Activated B cell treated with CpG ODN at 0.5 μM for 24 hours (primary cell): Measurements from ENCODE around the gene WSB2. TPM values are rescaled to one million over a fixed set of nuclear protein-coding genes. Genes with fewer than 3 reads are reported as not detected.

Experiments
- ATAC-seq: fragments of 200-7000 bp; cut with Tn5 transposase; one replicate; pipeline ENCODE4 v1.10.0; 2021; ENCODE audit warnings: low read depth, mild to moderate bottlenecking, moderate library complexity
- CTCF ChIA-PET: fragments of 350-600 bp; sonication (Branson Sonifier 250); formaldehyde crosslinking; loops from one replicate; lab custom pipeline; 2021; ENCODE audit warnings: antibody characterized with exemption; lab: Charles Lee
- POLR2A ChIA-PET: fragments of 350-600 bp; sonication (Branson Sonifier 250); formaldehyde crosslinking; loops from one replicate; lab custom pipeline; 2021; ENCODE audit warnings: antibody characterized with exemption; lab: Charles Lee
- DNase-seq: peaks from one replicate; pipeline ENCODE4 v3.0.0; 2022
- H3K27ac Mint-ChIP-seq: one replicate; pipeline ENCODE4 v1.8.0; 2020; ENCODE audit warnings: mixed read lengths
- H3K27me3 Mint-ChIP-seq: one replicate; pipeline ENCODE4 v1.8.0; 2021; ENCODE audit warnings: mixed read lengths
- H3K36me3 Mint-ChIP-seq: one replicate; pipeline ENCODE4 v1.8.0; 2021; ENCODE audit warnings: low read depth, mixed read lengths
- H3K4me1 Mint-ChIP-seq: one replicate; pipeline ENCODE4 v1.8.0; 2021; ENCODE audit warnings: mixed read lengths
- H3K4me3 Mint-ChIP-seq: one replicate; pipeline ENCODE4 v1.8.0; 2020; ENCODE audit warnings: mild to moderate bottlenecking, mixed read lengths
- H3K9me3 Mint-ChIP-seq: one replicate; pipeline ENCODE4 v1.8.0; 2020; ENCODE audit warnings: mixed read lengths
- intact Hi-C: fragments of 100-400 bp; cut with micrococcal nuclease; formaldehyde crosslinking; loops from one replicate; pipeline ENCODE4 v1.15.1; 2024
- total RNA-seq: library from RNA; stranded (reverse); gene quantifications from 2 replicates; pipeline ENCODE4 v1.2.3, GENCODE V29; 2022
- TF ChIP-seq, protein P1 (sequence below): fragments of 200-600 bp; IDR thresholded peaks from one replicate; pipeline ENCODE4 v1.8.0; 2022; ENCODE audit warnings: antibody characterized with exemption, mild to moderate bottlenecking

WSB2 gene
- total RNA-seq, 1 donor from 2014 or later: 28.4 TPM

DNA sequence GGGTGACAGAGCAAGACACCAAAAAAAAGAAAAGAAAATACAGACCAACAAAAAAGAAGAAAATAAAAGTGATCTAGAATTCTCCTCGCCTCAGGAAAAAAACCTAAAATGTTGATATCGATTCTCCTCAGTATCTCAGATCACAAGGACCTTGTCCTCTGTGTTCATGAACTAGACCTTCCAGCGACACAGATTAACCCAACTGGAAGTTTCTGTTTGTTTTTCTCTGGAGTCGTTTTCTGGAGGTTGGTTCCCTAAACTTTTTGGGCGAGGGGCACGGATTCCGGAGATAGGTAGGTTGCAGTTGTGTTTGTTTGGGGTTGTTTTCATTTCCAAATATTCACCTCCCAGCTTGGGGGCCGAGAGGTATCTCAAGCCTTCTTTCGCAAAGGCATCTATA is 45.0 kb downstream of the WSB2 start:
- intact Hi-C loops: loop anchor here (1.0 to 10.0 kb wide), 8 partner anchors 45 to 1859 kb away; partner anchors contain the start of genes CIT, HRK, PEBP1 and SUDS3
- Mint-ChIP-seq H3K36me3 (peaks cover 28% of the 10 kb centered on the region), H3K27me3 (no peaks in the 10 kb centered on the region), H3K4me3 (peak overlapping the region; percentile 89), H3K4me1 (peaks cover 20% of the 10 kb centered on the region), H3K27ac (no peak overlapping the region), H3K9me3 (peaks cover 2% of the 10 kb centered on the region)
- TF ChIP-seq, protein P1, sequence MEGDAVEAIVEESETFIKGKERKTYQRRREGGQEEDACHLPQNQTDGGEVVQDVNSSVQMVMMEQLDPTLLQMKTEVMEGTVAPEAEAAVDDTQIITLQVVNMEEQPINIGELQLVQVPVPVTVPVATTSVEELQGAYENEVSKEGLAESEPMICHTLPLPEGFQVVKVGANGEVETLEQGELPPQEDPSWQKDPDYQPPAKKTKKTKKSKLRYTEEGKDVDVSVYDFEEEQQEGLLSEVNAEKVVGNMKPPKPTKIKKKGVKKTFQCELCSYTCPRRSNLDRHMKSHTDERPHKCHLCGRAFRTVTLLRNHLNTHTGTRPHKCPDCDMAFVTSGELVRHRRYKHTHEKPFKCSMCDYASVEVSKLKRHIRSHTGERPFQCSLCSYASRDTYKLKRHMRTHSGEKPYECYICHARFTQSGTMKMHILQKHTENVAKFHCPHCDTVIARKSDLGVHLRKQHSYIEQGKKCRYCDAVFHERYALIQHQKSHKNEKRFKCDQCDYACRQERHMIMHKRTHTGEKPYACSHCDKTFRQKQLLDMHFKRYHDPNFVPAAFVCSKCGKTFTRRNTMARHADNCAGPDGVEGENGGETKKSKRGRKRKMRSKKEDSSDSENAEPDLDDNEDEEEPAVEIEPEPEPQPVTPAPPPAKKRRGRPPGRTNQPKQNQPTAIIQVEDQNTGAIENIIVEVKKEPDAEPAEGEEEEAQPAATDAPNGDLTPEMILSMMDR: no peak
- ChIA-PET POLR2A (interaction anchor here (0.8 to 1.2 kb wide), 4 partner anchors 44 to 358 kb away, joined by 3 to 6 read pairs (median 5); partner anchors contain the start of genes PEBP1 and WSB2), CTCF (interaction anchor here (0.6 kb wide), 1 partner anchor 123 kb away, joined by 5 read pairs; no protein-coding TSS in a partner anchor)
- DNase-seq (no peak), ATAC-seq (no peak)

DNA sequence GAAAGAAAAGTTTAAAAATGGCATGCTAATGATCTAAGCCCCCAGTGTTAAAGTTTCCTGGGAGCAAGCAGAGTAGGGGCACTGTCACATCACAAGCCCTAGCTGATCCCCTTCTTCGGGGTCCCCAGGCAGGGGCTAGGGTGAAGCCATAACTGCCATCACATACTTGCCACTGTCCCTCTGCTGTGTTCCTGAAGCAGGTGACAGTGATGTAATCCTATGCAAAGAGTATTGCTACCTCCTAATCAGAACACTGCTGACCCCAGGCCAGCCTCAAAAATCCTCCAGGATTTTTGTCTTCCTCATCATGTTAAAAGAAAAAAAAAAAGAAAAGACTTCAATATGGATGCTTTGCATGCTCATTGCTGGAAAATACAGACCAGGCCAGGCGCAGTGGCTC is 45.7 kb downstream of the WSB2 start:
- ChIA-PET CTCF (no interaction called here), POLR2A (no interaction called here)
- peak overlapping the region; percentile 44 for H3K4me3 Mint-ChIP-seq
- H3K27me3 Mint-ChIP-seq: no peaks in the 10 kb centered on the region
- TF ChIP-seq, protein P1: no peak
- peaks cover 20% of the 10 kb centered on the region for H3K4me1 Mint-ChIP-seq
- no peak overlapping the region for H3K27ac Mint-ChIP-seq
- ATAC-seq (no peak), DNase-seq (no peak)
- H3K9me3 Mint-ChIP-seq: peaks cover 2% of the 10 kb centered on the region
- intact Hi-C loops: loop anchor here (5.0 to 10.0 kb wide), 3 partner anchors 138 to 1859 kb away; partner anchors contain the start of genes CIT and HRK
- peaks cover 22% of the 10 kb centered on the region for H3K36me3 Mint-ChIP-seq

DNA sequence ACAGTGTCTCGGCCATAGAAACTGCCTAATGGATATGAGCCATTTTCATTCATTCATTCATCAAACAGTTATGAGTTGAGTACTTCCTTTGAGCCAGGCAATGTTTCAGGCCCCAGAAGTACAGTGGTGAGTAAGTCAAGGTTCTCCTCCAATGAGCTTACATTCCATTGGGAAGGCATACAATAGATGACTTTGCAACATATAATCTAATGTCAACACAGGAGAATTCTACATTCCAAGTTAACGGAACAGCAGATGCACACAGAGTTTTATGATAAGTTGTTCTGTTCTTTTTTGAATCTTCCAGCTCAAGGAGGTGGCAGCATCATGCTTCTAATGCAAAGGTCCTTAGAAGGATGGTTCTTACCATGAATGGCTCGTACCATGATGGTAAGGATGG is 47.7 kb downstream of the WSB2 start:
- TF ChIP-seq, protein P1: no peak
- Mint-ChIP-seq H3K4me3 (no peak overlapping the region), H3K27me3 (no peaks in the 10 kb centered on the region), H3K9me3 (peaks cover 2% of the 10 kb centered on the region), H3K27ac (no peak overlapping the region), H3K4me1 (peaks cover 19% of the 10 kb centered on the region), H3K36me3 (peaks cover 8% of the 10 kb centered on the region)
- POLR2A ChIA-PET: no interaction called here
- no peak for ATAC-seq
- intact Hi-C loops: loop anchor here (10.0 kb wide), 1 partner anchor 1862 kb away; the partner anchor contains the start of gene CIT
- CTCF ChIA-PET: no interaction called here
- no peak for DNase-seq

DNA sequence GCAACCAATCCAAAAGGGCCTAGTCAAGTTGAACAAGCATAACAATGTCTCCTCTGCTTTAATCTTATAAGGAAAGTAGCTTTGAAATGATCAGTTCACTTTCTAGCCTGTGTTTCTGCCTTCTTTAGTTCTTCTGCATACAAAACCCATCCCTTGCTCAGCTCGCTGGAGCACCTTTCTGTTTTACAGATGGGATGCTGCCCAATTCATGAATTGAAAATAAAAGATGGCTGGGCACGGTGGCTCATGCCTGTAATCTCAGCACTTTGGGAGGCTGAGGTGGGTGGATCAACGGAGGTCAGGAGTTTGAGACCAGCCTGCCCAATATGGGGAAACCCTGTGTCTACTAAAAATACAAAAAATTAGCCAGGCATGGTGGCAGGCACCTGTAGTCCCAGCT is 49.0 kb downstream of the WSB2 start:
- H3K27me3 Mint-ChIP-seq: no peaks in the 10 kb centered on the region
- ATAC-seq: no peak
- no peak overlapping the region for H3K27ac Mint-ChIP-seq
- H3K36me3 Mint-ChIP-seq: peaks cover 4% of the 10 kb centered on the region
- ChIA-PET POLR2A (no interaction called here), CTCF (no interaction called here)
- intact Hi-C loops: loop anchor here (10.0 kb wide), 1 partner anchor 1863 kb away; the partner anchor contains the start of gene CIT
- DNase-seq: no peak
- TF ChIP-seq, protein P1: no peak
- peaks cover 2% of the 10 kb centered on the region for H3K9me3 Mint-ChIP-seq
- H3K4me1 Mint-ChIP-seq: peaks cover 8% of the 10 kb centered on the region
- H3K4me3 Mint-ChIP-seq: no peak overlapping the region

DNA sequence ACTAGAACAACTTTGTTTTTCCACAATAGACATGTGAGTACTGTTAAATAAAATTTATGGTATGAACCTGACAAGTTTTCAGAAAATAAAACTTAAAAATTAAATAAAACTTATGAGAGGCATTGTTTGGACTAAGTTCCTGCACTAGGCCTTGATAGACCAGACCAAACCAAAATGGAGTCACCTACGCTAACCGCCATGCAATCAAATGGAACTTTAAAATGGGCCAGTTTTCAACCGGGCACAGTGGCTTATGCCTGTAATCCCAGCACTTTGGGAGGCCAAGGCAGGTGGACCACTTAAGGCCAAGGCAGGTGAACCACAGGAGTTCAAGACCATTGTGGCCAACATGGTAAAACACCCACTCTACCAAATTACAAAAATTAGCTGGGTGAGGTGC is 49.6 kb downstream of the WSB2 start:
- intact Hi-C loops: loop anchor here (10.0 kb wide), 1 partner anchor 1863 kb away; the partner anchor contains the start of gene CIT
- Mint-ChIP-seq H3K27ac (no peak overlapping the region), H3K4me1 (peaks cover 5% of the 10 kb centered on the region), H3K27me3 (no peaks in the 10 kb centered on the region), H3K36me3 (peaks cover under 1% of the 10 kb centered on the region), H3K4me3 (no peak overlapping the region), H3K9me3 (peaks cover 2% of the 10 kb centered on the region)
- DNase-seq (no peak), ATAC-seq (no peak)
- TF ChIP-seq, protein P1: no peak
- CTCF ChIA-PET: no interaction called here
- POLR2A ChIA-PET: no interaction called here
